ENCODE results near the gene ABCC1. TPM values are rescaled to one million over a fixed set of nuclear protein-coding genes. Genes with fewer than 3 reads are reported as not detected.

Gene ABCC1
- total RNA-seq, 1 donor: 46.2 TPM

DNA sequence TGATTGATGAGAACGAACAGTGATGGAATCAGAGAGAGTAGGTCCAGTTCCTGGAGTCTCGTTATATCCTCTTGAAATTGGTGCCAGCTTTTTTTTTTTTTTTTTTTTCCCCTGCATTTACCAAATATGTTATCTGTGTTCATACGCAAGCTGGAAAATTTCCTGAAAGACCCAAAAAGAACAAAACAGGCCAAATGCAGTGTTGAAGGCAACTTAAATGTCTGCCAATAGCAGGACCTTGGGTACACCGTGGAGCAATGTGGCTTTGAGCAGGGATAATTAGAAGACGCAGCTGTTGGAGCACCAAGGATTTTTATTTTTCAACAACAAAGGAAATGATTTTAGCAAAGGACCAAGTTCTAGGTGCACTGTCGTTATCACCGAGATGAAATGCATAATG, 168.9 kb downstream of the ABCC1 start:
- TF ChIP-seq, protein P1, sequence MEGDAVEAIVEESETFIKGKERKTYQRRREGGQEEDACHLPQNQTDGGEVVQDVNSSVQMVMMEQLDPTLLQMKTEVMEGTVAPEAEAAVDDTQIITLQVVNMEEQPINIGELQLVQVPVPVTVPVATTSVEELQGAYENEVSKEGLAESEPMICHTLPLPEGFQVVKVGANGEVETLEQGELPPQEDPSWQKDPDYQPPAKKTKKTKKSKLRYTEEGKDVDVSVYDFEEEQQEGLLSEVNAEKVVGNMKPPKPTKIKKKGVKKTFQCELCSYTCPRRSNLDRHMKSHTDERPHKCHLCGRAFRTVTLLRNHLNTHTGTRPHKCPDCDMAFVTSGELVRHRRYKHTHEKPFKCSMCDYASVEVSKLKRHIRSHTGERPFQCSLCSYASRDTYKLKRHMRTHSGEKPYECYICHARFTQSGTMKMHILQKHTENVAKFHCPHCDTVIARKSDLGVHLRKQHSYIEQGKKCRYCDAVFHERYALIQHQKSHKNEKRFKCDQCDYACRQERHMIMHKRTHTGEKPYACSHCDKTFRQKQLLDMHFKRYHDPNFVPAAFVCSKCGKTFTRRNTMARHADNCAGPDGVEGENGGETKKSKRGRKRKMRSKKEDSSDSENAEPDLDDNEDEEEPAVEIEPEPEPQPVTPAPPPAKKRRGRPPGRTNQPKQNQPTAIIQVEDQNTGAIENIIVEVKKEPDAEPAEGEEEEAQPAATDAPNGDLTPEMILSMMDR (IDR thresholded peaks at IDR 0.05; ENCODE audit: insufficient read depth, low read length): no peak
- no peak overlapping the region for H3K4me3 ChIP-seq (ENCODE audit: low read depth, low read length)
- DNase-seq (ENCODE audit: low read depth): no peak

DNA sequence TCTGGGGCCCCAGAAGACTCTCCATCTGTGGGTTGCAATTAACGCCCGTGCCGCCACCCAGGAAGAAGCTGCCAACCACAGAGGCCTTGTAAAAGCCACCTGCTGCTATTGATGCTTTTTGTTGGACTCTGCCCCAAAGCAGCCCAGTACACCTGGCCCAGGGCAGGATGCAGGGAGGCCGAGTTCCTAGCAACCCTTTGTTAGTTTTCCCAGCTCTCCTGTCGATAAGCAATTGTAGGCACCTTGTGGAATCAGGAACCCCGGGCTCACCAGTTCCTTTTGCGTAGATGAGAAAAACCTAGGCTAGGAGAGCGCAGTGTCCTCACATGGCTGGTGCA, 170.6 kb downstream of the ABCC1 start:
- TF ChIP-seq, protein P1 (IDR thresholded peaks at IDR 0.05; ENCODE audit: insufficient read depth, low read length): no peak
- H3K4me3 ChIP-seq (ENCODE audit: low read depth, low read length): no peak overlapping the region
- DNase-seq (ENCODE audit: low read depth): no peak

DNA sequence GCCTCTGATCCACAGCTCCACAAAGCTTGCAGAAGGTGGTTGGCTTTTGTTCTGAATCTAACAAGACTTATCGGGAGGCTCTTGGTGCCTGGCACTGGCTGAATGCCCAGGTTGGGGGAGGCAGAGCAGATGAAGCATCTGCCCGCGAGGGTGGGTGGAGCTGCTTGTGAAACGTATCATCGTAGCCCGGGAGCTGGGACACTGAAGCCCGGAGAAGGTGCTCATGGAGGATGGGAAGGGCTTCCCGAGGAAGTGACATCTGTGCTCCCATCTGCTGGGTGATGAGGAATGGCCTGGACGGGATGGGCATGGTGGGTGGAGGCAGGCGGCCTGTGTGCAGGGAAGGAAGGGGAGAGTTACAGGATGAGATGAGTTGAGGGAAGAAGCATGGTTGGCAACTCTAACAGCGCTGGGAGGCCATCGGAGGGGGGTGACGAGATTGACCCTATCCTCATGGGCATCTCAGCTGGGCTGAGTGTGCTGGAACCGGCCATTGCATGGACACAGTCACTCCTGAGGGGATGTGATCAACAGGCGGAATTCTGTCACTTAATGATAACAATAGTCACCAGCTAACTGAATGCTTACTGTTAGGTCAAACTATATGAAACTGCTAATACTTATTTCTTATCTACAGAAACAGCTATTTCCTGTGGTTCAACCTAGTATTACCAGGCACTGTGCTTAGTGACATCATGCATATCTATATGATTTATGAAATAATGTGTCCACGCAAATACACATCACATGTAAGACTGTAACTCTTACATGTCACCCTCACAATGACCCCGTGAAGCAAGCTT, 171.2 kb downstream of the ABCC1 start:
- H3K4me3 ChIP-seq (ENCODE audit: low read depth, low read length): no peak overlapping the region
- DNase-seq (ENCODE audit: low read depth): peak; percentile 19
- TF ChIP-seq, protein P1 (IDR thresholded peaks at IDR 0.05; ENCODE audit: insufficient read depth, low read length): no peak

DNA sequence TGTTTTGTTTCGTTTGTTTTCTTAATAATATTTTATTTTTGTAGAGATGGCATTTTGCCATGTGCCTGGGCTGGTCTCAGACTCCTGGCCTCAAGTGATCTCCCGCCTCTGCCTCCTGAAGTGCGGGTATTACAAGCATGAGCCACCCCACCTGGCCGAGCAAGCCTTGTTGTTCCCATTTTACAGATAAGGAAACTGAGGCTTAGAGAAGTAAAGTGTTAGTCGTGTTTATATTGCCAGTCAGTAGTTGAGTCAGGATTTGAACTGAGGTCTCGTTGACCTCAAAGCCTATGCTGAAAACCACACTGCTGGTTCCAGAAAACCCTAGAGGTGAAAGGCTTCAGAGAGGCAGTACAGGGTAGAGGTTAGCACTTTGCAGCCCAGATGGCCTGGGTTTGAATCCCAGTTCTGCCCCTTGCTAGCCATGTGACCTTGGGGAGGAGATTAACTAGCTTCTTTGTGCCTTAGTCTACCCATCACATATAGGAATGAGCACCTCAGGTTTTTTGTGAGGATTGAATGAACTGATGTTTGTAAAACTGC, 171.8 kb downstream of the ABCC1 start:
- H3K4me3 ChIP-seq (ENCODE audit: low read depth, low read length): no peak overlapping the region

DNA sequence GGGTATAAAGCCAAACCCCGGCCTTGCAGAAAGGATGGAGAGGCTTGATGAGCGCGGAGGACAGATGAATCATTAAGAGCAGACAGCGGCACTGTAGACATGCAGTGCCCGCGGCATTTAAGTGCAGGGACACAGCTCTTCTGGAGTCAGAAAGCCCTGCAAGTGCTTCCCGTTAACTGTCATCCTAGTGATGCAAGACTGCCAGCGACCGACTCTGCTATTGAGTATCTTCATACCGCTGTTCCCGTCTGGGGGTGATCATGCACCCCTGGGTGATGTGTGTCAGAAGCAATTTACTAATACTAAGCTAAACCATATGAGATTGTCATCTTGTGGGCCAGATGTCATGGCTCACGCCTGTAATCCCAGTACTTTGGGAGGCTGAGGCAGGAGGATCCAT, 172.8 kb downstream of the ABCC1 start:
- DNase-seq (ENCODE audit: low read depth): no peak
- no peak overlapping the region for H3K4me3 ChIP-seq (ENCODE audit: low read depth, low read length)

More for the DNA sequence above, 171.8 kb downstream of the ABCC1 start:
- TF ChIP-seq, protein P1 (IDR thresholded peaks at IDR 0.05; ENCODE audit: insufficient read depth, low read length): no peak
- DNase-seq (ENCODE audit: low read depth): no peak

DNA sequence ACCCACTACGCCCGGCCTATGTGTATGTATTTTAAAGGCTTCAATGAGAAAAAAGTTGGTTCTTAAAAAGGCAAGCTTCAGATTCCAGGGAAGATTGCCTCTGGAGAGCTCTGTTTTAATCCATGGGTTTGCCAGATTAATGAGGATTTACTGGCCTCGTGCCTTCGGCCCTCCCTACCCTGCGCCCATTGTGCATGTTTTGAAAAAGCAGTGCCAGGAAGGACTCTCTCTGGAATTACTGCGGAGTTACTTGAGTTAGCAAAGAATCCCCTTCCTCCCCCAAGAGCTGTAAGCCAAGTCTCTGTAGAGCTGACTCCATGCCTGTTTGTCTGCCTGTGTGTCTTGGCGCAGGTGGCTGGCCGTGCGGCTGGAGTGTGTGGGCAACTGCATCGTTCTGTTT, 175.0 kb downstream of the ABCC1 start:
- no peak for DNase-seq (ENCODE audit: low read depth)
- TF ChIP-seq, protein P1 (IDR thresholded peaks at IDR 0.05; ENCODE audit: insufficient read depth, low read length): no peak
- no peak overlapping the region for H3K4me3 ChIP-seq (ENCODE audit: low read depth, low read length)

More for the DNA sequence above, 172.8 kb downstream of the ABCC1 start:
- TF ChIP-seq, protein P1 (IDR thresholded peaks at IDR 0.05; ENCODE audit: insufficient read depth, low read length): no peak
